ENCODE results near the gene LZTS3.

DNA sequence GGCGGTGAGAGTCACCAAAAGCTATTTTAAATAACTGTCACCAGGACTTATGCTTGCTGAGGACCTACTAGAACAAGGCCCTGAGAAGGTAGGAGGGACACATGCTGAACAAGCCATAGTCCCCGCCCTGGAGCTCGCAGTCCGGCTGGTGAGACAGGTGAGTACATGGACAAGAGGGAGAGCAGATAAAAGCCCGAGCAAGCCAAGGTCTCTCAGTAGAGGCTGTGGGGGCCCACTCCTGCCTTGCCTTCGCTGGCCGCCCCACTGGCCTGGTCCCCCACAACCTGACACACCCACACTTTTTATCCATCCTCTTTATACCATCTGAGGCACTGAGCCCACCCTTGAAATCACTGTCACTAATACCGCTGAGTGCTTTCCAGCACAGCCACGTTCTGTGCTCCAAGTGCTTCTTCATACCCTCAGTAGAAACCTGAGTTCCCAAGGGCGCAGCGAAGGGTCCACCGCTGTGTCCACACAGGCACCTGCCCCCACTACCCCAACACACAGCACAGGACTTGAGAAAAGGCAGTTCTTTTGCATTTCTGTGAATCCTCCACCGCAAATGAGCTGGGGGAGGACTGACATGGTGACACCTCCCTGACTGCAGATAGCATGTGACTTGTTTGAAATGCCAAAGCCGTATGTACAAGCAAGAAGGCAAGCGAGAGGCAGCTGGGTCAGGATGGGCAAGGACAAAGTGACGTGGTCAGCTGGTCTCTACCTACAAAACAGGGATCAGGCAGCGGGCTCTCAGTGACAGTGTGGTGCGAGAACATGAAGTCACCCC is 19.1 kb upstream of the LZTS3 start:
- TF ChIP-seq, protein P1, sequence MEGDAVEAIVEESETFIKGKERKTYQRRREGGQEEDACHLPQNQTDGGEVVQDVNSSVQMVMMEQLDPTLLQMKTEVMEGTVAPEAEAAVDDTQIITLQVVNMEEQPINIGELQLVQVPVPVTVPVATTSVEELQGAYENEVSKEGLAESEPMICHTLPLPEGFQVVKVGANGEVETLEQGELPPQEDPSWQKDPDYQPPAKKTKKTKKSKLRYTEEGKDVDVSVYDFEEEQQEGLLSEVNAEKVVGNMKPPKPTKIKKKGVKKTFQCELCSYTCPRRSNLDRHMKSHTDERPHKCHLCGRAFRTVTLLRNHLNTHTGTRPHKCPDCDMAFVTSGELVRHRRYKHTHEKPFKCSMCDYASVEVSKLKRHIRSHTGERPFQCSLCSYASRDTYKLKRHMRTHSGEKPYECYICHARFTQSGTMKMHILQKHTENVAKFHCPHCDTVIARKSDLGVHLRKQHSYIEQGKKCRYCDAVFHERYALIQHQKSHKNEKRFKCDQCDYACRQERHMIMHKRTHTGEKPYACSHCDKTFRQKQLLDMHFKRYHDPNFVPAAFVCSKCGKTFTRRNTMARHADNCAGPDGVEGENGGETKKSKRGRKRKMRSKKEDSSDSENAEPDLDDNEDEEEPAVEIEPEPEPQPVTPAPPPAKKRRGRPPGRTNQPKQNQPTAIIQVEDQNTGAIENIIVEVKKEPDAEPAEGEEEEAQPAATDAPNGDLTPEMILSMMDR (IDR thresholded peaks at IDR 0.05), result no peak
- TF ChIP-seq POLR2AphosphoS5 (IDR thresholded peaks at IDR 0.05), result no peak
